Measurements from ENCODE around the gene DCXR. TPM values are rescaled to one million over a fixed set of nuclear protein-coding genes. Genes with fewer than 3 reads are reported as not detected.

The DCXR gene
- total and polyA plus RNA-seq, 2 of the 13 experiments (the other 11 are each of a cell fraction or from before 2014, with no cell fraction given), result 287 to 311 TPM

- TF ChIP-seq, protein P1, sequence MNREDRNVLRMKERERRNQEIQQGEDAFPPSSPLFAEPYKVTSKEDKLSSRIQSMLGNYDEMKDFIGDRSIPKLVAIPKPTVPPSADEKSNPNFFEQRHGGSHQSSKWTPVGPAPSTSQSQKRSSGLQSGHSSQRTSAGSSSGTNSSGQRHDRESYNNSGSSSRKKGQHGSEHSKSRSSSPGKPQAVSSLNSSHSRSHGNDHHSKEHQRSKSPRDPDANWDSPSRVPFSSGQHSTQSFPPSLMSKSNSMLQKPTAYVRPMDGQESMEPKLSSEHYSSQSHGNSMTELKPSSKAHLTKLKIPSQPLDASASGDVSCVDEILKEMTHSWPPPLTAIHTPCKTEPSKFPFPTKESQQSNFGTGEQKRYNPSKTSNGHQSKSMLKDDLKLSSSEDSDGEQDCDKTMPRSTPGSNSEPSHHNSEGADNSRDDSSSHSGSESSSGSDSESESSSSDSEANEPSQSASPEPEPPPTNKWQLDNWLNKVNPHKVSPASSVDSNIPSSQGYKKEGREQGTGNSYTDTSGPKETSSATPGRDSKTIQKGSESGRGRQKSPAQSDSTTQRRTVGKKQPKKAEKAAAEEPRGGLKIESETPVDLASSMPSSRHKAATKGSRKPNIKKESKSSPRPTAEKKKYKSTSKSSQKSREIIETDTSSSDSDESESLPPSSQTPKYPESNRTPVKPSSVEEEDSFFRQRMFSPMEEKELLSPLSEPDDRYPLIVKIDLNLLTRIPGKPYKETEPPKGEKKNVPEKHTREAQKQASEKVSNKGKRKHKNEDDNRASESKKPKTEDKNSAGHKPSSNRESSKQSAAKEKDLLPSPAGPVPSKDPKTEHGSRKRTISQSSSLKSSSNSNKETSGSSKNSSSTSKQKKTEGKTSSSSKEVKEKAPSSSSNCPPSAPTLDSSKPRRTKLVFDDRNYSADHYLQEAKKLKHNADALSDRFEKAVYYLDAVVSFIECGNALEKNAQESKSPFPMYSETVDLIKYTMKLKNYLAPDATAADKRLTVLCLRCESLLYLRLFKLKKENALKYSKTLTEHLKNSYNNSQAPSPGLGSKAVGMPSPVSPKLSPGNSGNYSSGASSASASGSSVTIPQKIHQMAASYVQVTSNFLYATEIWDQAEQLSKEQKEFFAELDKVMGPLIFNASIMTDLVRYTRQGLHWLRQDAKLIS (CRISPR knock-in tag; IDR thresholded peaks at IDR 0.05), result peak; percentile 92
- no peak for TF ChIP-seq NFIC (IDR thresholded peaks at IDR 0.05; ENCODE audit: low read length)
- no peak for TF ChIP-seq ZSCAN12 (CRISPR knock-in tag; IDR thresholded peaks at IDR 0.05)
- no peak; the same call in none of the 2 replicates for TF ChIP-seq GATAD1 (CRISPR knock-in tag; IDR thresholded peaks at IDR 0.05)
- TF ChIP-seq PHF21A (CRISPR knock-in tag; IDR thresholded peaks at IDR 0.05), result peak; percentile 94
- TF ChIP-seq ZNF432 (CRISPR knock-in tag; IDR thresholded peaks at IDR 0.05; ENCODE audit: borderline replicate concordance), result no peak
- no peak for TF ChIP-seq CREBL2 (CRISPR knock-in tag; IDR thresholded peaks at IDR 0.05; ENCODE audit: borderline replicate concordance)
- TF ChIP-seq ZNF460 (CRISPR knock-in tag; IDR thresholded peaks at IDR 0.05; ENCODE audit: borderline replicate concordance), result peak; percentile 44; the same call in 1 of the 2 replicates
- TF ChIP-seq GATAD2A (CRISPR knock-in tag; IDR thresholded peaks at IDR 0.05), result peak; percentile 89
- TF ChIP-seq ERF (CRISPR knock-in tag; IDR thresholded peaks at IDR 0.05), result 0 out of 2 replicates have a peak, but pooled peaks have one; percentile 35
- TF ChIP-seq, protein P2, sequence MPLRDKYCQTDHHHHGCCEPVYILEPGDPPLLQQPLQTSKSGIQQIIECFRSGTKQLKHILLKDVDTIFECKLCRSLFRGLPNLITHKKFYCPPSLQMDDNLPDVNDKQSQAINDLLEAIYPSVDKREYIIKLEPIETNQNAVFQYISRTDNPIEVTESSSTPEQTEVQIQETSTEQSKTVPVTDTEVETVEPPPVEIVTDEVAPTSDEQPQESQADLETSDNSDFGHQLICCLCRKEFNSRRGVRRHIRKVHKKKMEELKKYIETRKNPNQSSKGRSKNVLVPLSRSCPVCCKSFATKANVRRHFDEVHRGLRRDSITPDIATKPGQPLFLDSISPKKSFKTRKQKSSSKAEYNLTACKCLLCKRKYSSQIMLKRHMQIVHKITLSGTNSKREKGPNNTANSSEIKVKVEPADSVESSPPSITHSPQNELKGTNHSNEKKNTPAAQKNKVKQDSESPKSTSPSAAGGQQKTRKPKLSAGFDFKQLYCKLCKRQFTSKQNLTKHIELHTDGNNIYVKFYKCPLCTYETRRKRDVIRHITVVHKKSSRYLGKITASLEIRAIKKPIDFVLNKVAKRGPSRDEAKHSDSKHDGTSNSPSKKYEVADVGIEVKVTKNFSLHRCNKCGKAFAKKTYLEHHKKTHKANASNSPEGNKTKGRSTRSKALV (CRISPR knock-in tag; IDR thresholded peaks at IDR 0.05), result peak; percentile 86; the same call in 1 of the 2 replicates
- TF ChIP-seq DPF2 (CRISPR knock-in tag; IDR thresholded peaks at IDR 0.05; ENCODE audit: borderline replicate concordance, low read depth), result peak; percentile 10; the same call in 1 of the 2 replicates
- peak; percentile 49; the same call in 1 of the 2 replicates for TF ChIP-seq ZFP36L1 (CRISPR knock-in tag; IDR thresholded peaks at IDR 0.05)
- TF ChIP-seq FOXJ3 (CRISPR knock-in tag; IDR thresholded peaks at IDR 0.05; ENCODE audit: borderline replicate concordance), result peak; percentile 90; the same call in 1 of the 2 replicates
- TF ChIP-seq ZNF10 (CRISPR knock-in tag; IDR thresholded peaks at IDR 0.05; ENCODE audit: borderline replicate concordance, low read depth), result no peak
- no peak for TF ChIP-seq ZNF121 (CRISPR knock-in tag; IDR thresholded peaks at IDR 0.05)
- 0 out of 2 replicates have a peak, but pooled peaks have one; percentile 68 for TF ChIP-seq KLF15 (CRISPR knock-in tag; IDR thresholded peaks at IDR 0.05; ENCODE audit: borderline replicate concordance)
- no peak for TF ChIP-seq ZNF652 (CRISPR knock-in tag; IDR thresholded peaks at IDR 0.05; ENCODE audit: borderline replicate concordance, low read depth)
- TF ChIP-seq MTERF4 (CRISPR knock-in tag; IDR thresholded peaks at IDR 0.05), result no peak
- TF ChIP-seq ZNF180 (CRISPR knock-in tag; IDR thresholded peaks at IDR 0.05; ENCODE audit: borderline replicate concordance, low read depth), result no peak
- peak; percentile 57; the same call in 1 of the 2 replicates for TF ChIP-seq MTA1 (CRISPR knock-in tag; IDR thresholded peaks at IDR 0.05; ENCODE audit: borderline replicate concordance)
- no peak for TF ChIP-seq ETV6 (CRISPR knock-in tag; conservative IDR thresholded peaks at IDR 0.05)
Observed at GRCh38 chr17:81994593-81995462, 42.7 kb downstream of the DCXR start (continued).
